HG03097 (cell line): ENCODE results near the gene EGFLAM.
A peak's percentile ranks its signal among the peaks of the same experiment; 100 is the strongest.

Source experiments
- ATAC-seq: cut with Tn5 transposase; IDR thresholded peaks from one replicate; pipeline ENCODE4 v1.9.1; 2021; ENCODE audit not compliant: unreplicated experiment, low FRiP score

The EGFLAM gene

DNA sequence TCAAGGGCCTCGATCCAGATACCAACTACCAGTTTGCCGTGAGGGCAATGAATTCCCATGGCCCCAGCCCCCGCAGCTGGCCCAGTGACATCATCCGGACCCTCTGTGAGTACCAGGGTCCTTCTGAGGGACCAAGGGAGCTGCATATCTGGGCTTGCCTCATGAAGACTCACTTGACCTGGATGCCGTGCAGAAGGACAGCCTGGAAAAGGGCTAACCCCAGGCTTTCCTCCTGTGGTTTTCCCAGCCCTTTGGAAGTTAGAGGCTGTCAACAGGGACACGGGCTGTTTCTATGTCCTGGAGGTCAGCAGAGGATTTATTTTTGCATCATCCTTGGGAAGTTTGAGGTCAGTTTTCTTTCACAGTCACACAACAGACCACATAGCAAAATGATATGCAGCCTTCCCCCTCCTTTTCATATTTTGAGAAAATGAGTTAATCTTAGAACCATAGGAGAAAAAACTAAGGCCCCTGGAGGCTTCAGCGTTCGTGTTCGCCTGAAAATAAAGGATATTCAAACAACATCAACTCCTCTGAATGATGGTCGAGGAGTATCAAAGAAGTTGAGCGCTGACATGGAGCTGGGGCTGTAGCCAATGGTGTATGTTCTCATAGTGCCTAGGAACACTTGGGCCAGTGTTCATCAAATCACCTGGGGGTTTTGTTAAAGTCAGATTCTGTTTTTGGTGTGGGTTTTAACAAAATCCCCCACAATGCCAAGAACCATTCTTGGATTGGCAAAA lies 112.2 kb downstream of the EGFLAM start:
- no peak for ATAC-seq

GRCh38 chr5:38371596-38371995 lies 113.2 kb downstream of the EGFLAM start:
- ATAC-seq: no peak

DNA sequence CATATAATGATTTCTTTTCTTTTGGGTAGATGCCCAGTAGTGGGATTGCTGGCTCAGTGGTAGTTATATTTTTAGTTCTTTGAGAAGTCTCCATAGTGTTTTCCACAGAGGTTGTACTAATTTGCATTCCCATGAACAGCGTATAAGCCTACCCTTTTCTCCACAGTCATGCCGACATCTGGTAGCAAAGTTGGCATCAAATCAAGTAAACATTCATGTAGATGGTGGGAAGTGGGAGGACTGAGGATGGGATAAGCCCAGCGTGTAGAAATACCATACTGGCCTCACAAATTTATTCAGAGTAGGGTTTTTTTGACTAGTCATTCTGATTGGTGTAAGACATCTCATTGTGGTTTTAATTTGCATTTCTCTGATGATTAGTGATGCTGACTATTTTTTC lies 115.4 kb downstream of the EGFLAM start:
- ATAC-seq: no peak

DNA sequence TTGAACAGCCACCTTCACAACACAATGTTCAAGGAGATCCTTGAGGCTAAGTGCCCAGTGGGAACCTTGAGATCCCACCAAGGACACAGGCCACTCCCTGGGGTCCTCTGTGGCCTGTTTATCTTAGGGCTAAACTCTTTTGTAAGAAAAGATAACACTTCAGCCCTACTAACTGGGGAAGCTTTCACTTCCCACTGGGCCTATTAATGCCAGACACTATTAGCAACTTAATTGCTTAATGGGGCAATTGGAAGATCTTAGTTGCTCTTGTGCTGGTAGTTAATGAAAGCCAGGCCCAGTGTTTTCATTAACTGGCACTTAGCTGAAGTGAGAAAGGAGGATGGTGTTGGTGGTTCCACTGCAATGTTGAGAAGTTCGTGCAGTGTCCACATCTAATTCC lies 117.1 kb downstream of the EGFLAM start:
- ATAC-seq: no peak

DNA sequence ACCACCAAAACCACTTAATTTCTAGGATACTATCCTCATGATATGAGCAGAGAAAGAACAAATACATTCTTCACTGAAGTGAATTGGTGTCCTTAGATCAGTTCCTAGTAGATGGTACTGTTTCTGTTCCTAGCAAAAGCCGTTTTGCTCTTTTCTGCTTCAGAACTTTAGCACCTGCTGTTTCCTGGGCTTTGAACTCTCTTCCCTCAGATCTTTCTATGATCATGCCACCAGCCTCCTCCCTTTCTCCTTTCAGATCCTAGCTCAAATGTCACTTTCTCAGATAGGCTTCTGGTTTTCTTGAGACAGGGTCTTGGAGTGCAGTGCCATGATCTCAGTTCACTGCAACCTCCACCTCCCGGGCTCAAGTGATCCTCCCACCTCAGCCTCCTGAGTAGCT lies 118.0 kb downstream of the EGFLAM start:
- no peak for ATAC-seq

DNA sequence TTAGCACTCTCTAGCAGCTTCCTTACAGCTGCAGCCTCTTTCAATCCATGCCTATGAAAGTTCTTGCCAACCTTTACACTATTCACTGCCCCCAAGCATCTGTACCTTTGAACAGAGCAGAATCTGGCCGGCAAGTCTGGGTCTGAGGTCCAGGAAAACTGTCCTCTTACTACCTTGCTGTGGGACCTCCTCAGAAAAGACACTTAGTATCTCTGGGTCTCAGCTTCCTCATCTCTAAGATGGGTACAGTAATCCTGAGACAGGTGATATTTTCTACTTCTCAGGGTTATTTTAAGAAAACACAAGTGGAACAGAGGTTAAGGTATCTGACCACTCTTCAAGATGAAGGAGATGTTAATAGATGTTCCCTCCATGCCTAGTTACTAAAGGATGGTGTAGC lies 120.2 kb downstream of the EGFLAM start:
- no peak for ATAC-seq

GRCh38 chr5:38379350-38379937 lies 121.1 kb downstream of the EGFLAM start:
- ATAC-seq: no peak

GRCh38 chr5:38380537-38380936 lies 122.2 kb downstream of the EGFLAM start:
- no peak for ATAC-seq

DNA sequence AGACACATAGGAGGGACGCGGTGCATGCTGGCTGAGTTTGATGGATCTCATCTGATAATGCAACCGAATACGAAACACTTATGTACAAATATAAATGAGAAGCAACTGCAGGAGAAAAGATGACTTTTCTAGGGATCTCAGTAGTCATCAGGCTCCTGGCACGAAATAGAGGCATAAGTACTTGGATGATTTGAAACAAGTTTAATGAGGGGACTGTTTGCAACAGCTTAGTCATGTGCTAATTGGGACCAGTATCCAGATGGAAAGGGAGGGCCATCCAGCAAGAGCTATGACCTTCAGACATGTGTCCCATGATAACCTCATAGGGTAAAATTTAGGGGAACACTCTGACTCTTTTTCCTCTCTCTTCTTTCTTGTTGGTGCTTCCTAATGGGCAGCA lies 123.0 kb downstream of the EGFLAM start:
- no peak for ATAC-seq

DNA sequence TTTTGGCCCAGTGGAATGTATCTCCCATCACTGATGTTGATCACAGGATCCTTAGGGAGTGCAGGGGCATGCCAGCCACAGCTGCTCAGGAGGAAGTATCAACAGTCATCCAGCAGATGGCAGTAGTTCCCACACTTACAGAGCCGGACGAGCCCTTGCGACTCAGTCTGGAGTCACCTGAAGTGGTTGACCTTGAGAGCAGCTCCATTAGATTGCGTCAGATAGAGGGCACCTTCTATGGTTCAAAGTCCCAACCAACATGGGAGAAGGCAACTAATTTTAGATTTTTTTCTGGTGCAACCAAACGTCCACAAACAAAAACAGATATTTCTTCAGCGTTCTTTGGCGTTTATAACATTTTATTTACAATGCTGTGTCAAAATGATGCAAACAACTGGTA lies 124.5 kb downstream of the EGFLAM start:
- peak; percentile 92 for ATAC-seq

- ATAC-seq: no peak
These were observed 125.3 kb downstream of the EGFLAM start for GRCh38 chr5:38383701-38384100.

DNA sequence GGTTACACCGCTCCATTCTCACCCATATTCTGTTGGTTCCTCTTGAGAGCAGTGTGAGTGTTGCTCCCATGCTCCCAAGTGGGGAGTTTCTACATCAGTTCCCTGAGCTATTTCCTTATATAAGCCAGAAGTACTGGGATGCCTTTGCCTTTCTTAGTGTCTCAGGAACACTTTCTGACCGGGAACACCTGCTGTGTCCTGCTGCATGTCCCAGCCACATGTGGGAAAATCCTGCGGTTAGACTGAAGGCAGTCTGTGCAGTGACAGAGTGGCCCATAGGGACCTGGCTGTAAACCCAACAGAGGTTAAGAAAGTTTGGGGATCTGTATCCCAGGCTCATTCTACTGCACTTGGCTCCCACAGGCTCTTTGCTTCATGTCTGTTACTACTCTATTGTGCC lies 126.0 kb downstream of the EGFLAM start:
- ATAC-seq: no peak

GRCh38 chr5:38387161-38387560 lies 128.8 kb downstream of the EGFLAM start:
- no peak for ATAC-seq

- no peak for ATAC-seq
These were observed 135.3 kb downstream of the EGFLAM start for GRCh38 chr5:38393636-38394035.

GRCh38 chr5:38396766-38397165 lies 138.4 kb downstream of the EGFLAM start:
- ATAC-seq: no peak

DNA sequence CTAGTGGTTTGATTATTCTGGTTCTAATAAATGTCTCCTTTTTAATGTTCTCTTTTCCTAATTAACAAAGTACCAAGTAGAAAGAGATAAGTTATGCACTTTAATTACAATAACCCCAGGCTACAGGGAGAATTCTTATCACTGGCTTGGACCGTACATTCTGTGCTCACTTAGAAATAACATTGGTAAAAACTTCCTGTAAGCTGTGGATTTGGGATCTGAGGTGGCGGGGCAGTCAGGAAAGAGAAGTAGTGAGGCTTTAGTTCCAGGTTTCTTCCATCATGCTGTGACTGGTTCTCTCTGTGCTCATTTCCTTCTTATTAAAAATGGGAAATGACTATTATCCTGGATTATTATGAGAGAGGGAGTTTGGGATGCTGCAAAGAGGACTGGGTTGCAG lies 142.0 kb downstream of the EGFLAM start:
- ATAC-seq: no peak

- no peak for ATAC-seq
These were observed 142.8 kb downstream of the EGFLAM start for GRCh38 chr5:38401145-38401544.

GRCh38 chr5:38403406-38403805 lies 145.0 kb downstream of the EGFLAM start:
- ATAC-seq: no peak

- no peak for ATAC-seq
These were observed 145.7 kb downstream of the EGFLAM start for GRCh38 chr5:38403877-38404635.

DNA sequence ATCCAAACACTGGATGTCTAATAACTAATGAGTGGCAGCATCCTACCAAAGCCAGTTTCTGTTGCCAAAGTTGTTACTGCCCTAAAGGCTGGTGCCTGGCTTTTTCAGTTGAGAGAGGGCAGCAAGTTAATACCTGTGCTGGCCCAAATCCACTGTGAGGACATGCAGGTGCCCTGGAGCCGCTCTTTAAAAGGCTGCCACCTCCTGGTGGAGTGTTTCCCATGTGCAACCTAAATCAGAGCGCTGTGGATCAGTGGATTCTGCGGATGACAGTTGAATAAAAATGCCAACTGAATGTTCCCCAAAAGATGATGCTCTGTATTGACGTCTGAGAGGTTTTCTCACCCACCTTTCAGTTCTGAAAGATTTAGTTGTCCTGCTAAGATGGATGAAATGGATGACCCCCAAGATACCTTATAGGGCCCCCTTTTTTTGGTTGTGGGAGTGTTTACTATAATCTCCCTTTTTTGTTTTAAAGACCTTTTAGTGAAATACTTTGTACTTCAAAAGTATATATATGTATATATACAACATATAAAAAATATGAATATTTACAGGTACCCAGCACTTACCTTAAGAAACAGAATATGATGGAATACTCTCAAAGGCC lies 146.4 kb downstream of the EGFLAM start:
- no peak for ATAC-seq

DNA sequence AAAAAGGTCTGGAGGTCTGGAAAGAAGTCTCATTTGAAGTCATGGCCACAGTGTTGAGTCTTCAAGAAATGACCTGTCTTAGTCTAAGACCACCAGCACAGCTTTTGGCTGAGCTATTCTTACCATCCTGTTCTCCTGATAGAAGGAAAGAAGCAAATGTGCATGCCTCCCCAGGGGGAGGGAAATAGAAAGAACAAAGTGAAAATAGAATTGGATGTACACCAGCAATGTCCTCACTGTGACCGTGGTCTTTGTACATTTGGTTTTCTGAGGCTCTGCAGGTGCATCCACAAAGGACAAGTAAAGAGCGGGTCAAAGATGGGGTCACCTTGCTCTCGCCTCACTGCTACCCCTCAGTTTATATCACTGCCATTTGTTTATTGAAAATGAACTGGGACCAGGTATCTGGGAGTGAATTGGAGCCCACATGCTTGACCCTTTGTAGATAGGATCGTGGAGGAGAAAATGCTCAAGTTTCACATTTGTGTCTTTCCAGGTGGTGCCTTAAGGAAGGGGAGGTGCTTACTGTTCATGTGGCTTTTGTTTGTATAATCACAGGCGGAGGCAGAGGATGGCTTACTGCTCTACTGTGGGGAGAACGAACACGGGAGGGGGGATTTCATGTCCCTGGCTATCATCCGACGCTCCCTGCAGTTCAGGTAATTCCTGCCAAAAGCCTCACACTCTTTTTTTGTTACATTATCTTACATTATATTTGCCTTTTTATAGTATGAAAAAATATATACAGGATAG lies 150.3 kb downstream of the EGFLAM start:
- no peak for ATAC-seq
